ENCODE measurements around the gene VSIG4.

VSIG4 gene

DNA sequence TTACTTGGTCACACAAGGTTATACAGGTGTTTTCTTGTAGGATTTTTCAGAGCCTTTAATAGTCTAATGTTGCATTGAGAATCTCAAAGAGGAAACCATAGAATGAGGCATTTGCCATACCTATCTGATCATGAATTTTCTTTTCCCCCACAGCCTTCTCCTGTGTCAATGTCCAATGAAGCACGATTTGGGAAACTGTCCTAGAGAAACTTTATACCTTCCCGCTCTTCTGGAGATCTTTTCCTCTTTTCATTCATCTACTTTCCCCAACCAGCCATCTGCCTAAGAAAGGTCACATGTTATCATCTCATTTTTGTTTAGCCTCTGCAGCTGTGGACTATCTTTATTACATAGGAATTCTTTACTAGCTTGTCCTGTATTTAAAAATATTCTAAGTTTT, 19.9 kb downstream of the VSIG4 start:
- no peak for TF ChIP-seq ZFX (IDR thresholded peaks at IDR 0.05; ENCODE audit: borderline replicate concordance)
- no peak for TF ChIP-seq CTCF (IDR thresholded peaks at IDR 0.05)
- no peak overlapping the region for H3K27ac ChIP-seq

- no peak overlapping the region for H3K27ac ChIP-seq
- TF ChIP-seq CTCF (IDR thresholded peaks at IDR 0.05) (no peak), ZFX (IDR thresholded peaks at IDR 0.05; ENCODE audit: borderline replicate concordance) (no peak)
These were observed 20.6 kb downstream of the VSIG4 start for GRCh38 chrX:66019310-66019652.

- H3K27ac ChIP-seq, result no peak overlapping the region
- TF ChIP-seq ZFX (IDR thresholded peaks at IDR 0.05; ENCODE audit: borderline replicate concordance), result no peak
- no peak for TF ChIP-seq CTCF (IDR thresholded peaks at IDR 0.05)
These were observed 21.1 kb downstream of the VSIG4 start for GRCh38 chrX:66018585-66019309.

GRCh38 chrX:66017659-66018170, 22.2 kb downstream of the VSIG4 start:
- no peak overlapping the region for H3K27ac ChIP-seq
- TF ChIP-seq ZFX (IDR thresholded peaks at IDR 0.05; ENCODE audit: borderline replicate concordance) (no peak), CTCF (IDR thresholded peaks at IDR 0.05) (no peak)

GRCh38 chrX:66016905-66017658, 22.8 kb downstream of the VSIG4 start:
- H3K27ac ChIP-seq, result no peak overlapping the region
- TF ChIP-seq ZFX (IDR thresholded peaks at IDR 0.05; ENCODE audit: borderline replicate concordance) (no peak), CTCF (IDR thresholded peaks at IDR 0.05) (no peak)

GRCh38 chrX:66015900-66016689, 23.8 kb downstream of the VSIG4 start:
- no peak for TF ChIP-seq ZFX (IDR thresholded peaks at IDR 0.05; ENCODE audit: borderline replicate concordance)
- H3K27ac ChIP-seq, result no peak overlapping the region

GRCh38 chrX:66015152-66015831, 24.6 kb downstream of the VSIG4 start:
- no peak for TF ChIP-seq ZFX (IDR thresholded peaks at IDR 0.05; ENCODE audit: borderline replicate concordance)
- TF ChIP-seq CTCF (IDR thresholded peaks at IDR 0.05), result no peak
- no peak overlapping the region for H3K27ac ChIP-seq

Measured in 22Rv1 (cell line).